ENCODE results near the gene MTFMT.

The MTFMT gene

GRCh38 chr15:64989416-64990167 is 39.8 kb downstream of the MTFMT start, which contains the start of gene SPG21:
Gene SPG21, minus strand, starts transcription at chr15:64989914. Its CDS starts 6,345 bp downstream, at chr15:64983569.
- peak; percentile 99 for DNase-seq (ENCODE audit: low read depth)
- TF ChIP-seq CTCF (IDR thresholded peaks at IDR 0.05; ENCODE audit: insufficient read depth, low read depth, low read length, missing control alignments): no peak
- H3K4me3 ChIP-seq (ENCODE audit: low read depth, low read length): peak within 1 kb of the TSS; percentile 99

- no peak overlapping the region for H3K4me3 ChIP-seq (ENCODE audit: low read depth, low read length)
- no peak for TF ChIP-seq CTCF (IDR thresholded peaks at IDR 0.05; ENCODE audit: insufficient read depth, low read depth, low read length, missing control alignments)
- DNase-seq (ENCODE audit: low read depth): no peak
Measured at GRCh38 chr15:64987136-64987535, 42.3 kb downstream of the MTFMT start.

GRCh38 chr15:64985366-64986033 is 43.9 kb downstream of the MTFMT start:
- peak; percentile 14 for DNase-seq (ENCODE audit: low read depth)
- no peak overlapping the region for H3K4me3 ChIP-seq (ENCODE audit: low read depth, low read length)
- TF ChIP-seq CTCF (IDR thresholded peaks at IDR 0.05; ENCODE audit: insufficient read depth, low read depth, low read length, missing control alignments): no peak

- DNase-seq (ENCODE audit: low read depth): no peak
- H3K4me3 ChIP-seq (ENCODE audit: low read depth, low read length): no peak overlapping the region
- no peak for TF ChIP-seq CTCF (IDR thresholded peaks at IDR 0.05; ENCODE audit: insufficient read depth, low read depth, low read length, missing control alignments)
Measured at GRCh38 chr15:64982472-64982871, 47.0 kb downstream of the MTFMT start.

- TF ChIP-seq CTCF (IDR thresholded peaks at IDR 0.05; ENCODE audit: insufficient read depth, low read depth, low read length, missing control alignments): no peak
- no peak overlapping the region; the same call in 1 of the 2 replicates for H3K4me3 ChIP-seq (ENCODE audit: low read depth, low read length)
- DNase-seq (ENCODE audit: low read depth): no peak
Measured at GRCh38 chr15:64981812-64982431, 47.5 kb downstream of the MTFMT start.

- no peak for TF ChIP-seq CTCF (IDR thresholded peaks at IDR 0.05; ENCODE audit: insufficient read depth, low read depth, low read length, missing control alignments)
- no peak overlapping the region for H3K4me3 ChIP-seq (ENCODE audit: low read depth, low read length)
- no peak for DNase-seq (ENCODE audit: low read depth)
Measured at GRCh38 chr15:64979252-64979710, 50.2 kb downstream of the MTFMT start.

All from GM12865 (cell line).